OCI-LY7 (cell line): ENCODE results near the gene PCDHGC4.

ENCODE experiments used
- CTCF ChIP-seq: fragments of 200-600 bp; sonication (generic); conservative IDR thresholded peaks from 2 replicates; pipeline ENCODE4 v1.5.1; 2014; ENCODE audit warnings: mild to moderate bottlenecking, antibody characterized with exemption, low read length, moderate library complexity, mixed read lengths
- EZH2phosphoT487 ChIP-seq: fragments of 200-600 bp; sonication (generic); IDR thresholded peaks from 2 replicates; pipeline ENCODE4 v1.6.1; 2018; ENCODE audit warnings: low read depth, borderline replicate concordance, mild to moderate bottlenecking, mixed run types, antibody characterized with exemption, low read length, moderate library complexity, mixed read lengths

- no peak for TF ChIP-seq CTCF
- no peak for TF ChIP-seq EZH2phosphoT487
These were observed 18.9 kb downstream of the PCDHGC4 start for GRCh38 chr5:141503681-141504080.
